ENCODE measurements around the gene ELOVL5.
A peak's percentile ranks its signal among the peaks of the same experiment; 100 is the strongest.
"Not testable (repeated sequence)": the region's sequence is repeated elsewhere in the genome, so short reads cannot be mapped to it uniquely, and the experiment has no call there.

Gene ELOVL5, protein sequence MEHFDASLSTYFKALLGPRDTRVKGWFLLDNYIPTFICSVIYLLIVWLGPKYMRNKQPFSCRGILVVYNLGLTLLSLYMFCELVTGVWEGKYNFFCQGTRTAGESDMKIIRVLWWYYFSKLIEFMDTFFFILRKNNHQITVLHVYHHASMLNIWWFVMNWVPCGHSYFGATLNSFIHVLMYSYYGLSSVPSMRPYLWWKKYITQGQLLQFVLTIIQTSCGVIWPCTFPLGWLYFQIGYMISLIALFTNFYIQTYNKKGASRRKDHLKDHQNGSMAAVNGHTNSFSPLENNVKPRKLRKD

DNA sequence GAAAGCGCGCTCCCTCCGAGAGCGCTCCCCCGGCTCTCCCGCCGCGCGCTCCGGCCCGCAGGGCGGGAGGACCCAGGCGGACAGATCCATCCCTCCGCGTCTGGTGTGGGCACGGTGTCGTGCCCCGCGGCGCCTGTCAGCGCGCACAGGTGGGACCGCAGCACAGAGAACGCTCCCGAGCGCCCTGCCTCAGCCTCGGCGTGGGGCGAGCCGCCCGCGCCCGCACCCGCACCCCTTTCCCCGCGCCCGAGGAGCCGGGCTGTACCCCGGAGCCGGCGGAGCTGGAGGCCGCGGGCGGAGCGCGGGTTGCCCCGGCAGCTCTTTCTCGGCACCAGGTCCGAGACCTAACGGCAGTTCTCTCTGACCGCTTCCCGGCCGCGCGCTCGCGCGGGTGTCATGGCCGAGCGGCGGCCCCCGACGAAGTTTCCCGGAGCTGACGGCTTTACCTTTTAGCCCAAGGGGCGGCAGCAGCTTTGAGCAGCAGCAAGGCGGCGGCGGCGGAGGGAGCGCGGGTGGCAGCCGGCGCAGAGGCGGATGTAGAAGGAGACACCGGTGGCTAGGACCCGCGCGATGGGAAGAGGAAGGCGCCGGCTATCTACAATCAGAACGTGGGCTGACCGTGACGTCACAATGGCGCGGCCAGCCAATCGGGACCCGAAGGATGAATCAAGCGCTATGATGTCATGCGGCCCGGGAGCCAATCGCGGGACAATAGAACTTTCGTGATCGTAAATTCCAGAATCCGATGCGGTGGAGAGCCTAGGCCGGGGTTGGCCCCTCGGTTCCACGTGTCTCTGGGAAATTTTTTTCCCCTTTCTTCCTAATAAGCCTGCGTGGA is at the start of gene ELOVL5:
Gene ELOVL5, minus strand, starts transcription at position 580 of the 838 bp plus-strand sequence. CDS start 53,251 bp downstream, outside the sequence.
- DNase-seq (ENCODE audit: low read depth in 2 of 2, low spot score in 1 of 2): peak; percentile 88 to 90

DNA sequence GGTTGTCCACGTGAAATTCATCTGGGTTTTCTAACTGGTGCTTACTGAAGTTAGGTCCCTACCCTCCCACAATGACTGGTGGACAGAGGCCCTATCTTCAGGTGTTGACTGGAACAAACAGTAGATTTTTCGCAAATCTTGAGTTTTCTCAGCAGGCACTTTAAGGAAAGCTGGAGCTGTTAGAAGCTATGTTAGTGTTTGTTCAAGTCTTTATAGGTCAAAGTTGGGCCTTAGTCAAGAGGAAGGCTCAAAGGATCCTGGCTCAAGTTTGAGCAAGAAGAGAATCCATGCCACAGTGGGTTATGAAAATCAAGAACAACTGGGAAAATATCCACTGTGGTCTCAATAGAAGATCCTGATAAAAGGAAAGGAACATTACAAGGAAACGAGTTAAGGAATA is 48.5 kb upstream of the ELOVL5 start:
- no peak for DNase-seq (ENCODE audit: low read depth in 2 of 2, low spot score in 1 of 2)

DNA sequence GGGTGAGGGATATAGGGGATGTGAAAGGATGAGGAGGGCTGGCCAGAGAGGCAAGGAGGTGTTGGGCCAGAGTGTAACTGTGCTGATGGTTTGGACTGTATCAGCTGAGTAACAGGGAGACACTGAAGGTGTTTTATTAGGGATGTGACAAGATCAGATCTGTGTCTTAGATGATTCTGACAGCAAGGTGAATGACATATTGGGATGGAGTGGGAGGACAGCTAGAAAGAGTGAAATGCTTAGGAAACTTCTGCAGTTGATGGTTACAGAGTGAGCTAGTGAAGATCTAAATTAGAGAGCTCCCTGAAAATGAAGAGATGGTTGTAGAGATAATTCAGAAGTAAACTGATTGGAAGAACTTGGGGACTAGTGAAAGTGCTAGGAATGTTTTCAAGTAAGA is 47.2 kb upstream of the ELOVL5 start:
- DNase-seq (ENCODE audit: low read depth in 2 of 2, low spot score in 1 of 2): no peak

DNA sequence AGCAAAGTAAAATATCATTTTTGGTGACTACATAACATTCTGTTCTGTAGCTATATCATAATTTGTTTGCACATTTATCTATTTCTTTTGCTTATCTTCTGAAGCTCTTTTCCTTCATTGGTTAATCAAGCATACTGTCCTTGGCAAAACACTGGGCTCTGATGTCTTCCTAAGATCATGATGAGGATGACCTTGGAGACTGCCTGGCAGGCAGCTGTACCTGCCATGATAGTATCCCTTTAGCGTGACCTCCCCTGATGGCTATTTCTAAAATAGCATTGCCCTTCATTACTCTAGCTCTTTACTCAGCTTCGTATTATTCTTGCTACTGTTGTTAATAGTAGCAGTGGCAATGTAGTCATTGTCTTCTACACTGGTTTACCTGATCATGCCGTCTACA is 46.0 kb upstream of the ELOVL5 start:
- DNase-seq (ENCODE audit: low read depth in 2 of 2, low spot score in 1 of 2): no peak

DNA sequence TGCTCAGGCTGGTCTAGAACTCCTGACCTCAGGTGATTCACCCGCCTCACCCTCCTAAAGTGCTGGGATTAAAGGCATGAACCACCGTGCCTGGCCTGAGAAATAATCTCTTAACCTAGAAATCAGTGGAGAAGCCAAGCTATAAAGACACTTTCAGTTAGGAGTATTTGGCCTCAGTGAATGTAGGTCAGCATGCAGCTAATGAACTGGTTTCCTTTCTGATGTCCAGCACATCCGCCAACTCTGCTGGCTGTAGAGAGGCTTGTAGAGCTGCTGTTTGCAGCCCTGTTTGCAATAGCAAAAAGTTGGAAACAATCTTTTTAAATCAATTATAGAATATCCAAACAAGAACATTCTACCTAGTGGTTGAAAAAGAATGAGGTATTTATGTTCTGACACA is 42.4 kb upstream of the ELOVL5 start:
- DNase-seq (ENCODE audit: low read depth in 2 of 2, low spot score in 1 of 2): no peak

DNA sequence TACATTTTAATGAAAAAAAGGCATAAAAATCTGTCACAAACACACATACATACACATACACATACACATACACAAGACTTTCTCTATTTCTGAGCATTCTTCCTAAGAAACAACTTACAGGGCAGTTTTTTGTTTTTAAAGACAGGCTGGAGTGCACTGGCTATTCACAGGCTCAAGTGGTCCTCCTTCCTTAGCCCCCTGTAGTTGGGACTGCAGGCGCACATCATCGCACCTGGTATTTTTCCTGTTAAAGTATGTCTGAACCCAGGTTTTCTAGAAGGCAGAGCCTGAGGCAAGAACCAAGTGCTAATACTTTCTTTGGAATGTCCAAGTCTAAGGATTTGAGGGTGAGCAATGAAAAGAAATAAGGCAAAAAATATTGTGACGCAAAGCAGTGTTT is 41.3 kb upstream of the ELOVL5 start:
- no peak for DNase-seq (ENCODE audit: low read depth in 2 of 2, low spot score in 1 of 2)

DNA sequence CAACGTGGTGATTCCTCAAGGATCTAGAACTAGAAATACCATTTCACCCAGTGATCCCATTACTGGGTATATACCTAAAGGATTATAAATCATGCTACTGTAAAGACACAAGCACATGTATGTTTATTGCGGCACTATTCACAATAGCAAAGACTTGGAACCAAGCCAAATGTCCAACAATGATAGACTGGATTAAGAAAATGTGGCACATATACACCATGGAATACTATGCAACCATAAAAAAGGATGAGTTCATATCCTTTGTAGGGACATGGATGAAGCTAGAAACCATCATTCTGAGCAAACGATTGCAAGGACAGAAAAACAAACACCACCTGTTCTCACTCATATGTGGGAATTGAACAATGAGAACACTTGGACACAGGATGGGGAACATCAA is 39.9 kb upstream of the ELOVL5 start:
- not testable (repeated sequence) for DNase-seq (ENCODE audit: low read depth in 2 of 2, low spot score in 1 of 2)

DNA sequence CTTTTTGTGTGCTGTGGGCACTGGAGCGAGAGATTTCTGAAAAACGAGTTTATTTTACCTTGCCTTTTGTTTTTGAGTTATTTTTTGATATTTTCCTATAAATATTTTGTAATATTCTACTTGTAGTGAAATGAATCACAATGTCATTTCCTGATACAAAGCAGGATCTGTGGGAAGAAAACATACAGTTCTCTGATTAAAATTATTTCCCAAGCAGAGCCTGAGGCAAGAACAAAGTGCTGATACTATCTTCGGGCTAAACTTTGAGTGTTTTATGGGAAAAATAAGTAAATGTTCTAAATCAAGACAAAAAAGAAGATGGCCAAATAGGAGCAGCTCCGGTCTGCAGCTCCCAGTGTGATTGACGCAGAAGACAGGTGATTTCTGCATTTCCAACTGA is 33.7 kb upstream of the ELOVL5 start:
- no peak for DNase-seq (ENCODE audit: low read depth in 2 of 2, low spot score in 1 of 2)

DNA sequence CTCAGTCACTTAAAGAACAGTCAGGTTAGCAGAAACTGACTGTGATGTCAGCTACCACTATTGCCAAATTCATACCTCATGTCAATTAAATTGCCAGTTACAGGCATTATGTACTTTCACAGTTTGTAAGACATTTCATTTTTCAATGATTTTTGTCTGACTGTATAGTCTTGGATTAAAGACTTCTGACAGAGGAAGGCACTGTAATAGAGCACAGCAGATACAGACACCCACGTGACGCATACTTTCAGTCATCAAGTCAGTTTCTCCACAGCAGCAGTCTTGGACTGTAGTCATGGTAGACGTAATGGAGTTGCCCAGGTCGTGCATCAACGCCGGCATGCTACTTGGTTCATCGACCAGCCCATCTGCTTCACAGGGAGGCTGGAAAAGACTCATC is 29.5 kb upstream of the ELOVL5 start:
- DNase-seq (ENCODE audit: low read depth in 2 of 2, low spot score in 1 of 2): no peak

DNA sequence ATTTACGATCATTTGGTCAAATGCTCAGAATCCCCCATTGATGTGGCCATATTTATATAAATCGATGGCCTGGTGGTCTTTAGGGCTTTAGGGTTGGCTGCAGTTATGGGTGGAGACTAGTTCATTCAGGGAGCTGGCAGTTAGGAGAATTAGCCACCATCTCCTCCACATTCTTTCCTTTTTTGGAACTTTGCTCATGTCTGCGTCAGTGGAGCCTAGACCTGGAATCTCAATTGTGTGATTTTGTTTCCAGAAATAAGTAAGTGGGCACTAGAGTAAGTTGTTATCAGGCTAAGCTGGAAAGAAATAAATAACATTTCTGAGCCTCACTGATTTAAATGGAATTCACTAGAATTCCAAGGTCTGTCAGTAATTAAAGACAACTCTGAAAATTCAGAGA is 29.0 kb upstream of the ELOVL5 start:
- DNase-seq (ENCODE audit: low read depth in 2 of 2, low spot score in 1 of 2): no peak

DNA sequence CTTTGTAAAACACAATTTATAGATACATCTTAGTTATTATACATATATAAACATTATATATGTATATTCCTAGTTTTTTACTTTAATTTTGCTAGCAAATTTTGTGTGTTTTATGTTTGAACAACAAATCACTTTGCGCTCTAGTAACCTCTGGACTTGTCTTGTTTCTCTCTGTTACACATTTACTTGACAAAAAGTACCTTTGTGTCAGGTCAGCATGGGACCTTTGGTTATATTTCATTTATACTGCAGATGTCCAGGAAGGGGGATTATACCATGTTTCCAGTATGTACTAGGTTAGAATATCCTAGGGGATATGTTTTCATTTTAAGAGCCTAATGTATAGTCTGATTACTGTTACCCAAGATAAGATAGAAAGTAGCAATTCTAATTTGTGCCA is 28.5 kb upstream of the ELOVL5 start:
- no peak for DNase-seq (ENCODE audit: low read depth in 2 of 2, low spot score in 1 of 2)

DNA sequence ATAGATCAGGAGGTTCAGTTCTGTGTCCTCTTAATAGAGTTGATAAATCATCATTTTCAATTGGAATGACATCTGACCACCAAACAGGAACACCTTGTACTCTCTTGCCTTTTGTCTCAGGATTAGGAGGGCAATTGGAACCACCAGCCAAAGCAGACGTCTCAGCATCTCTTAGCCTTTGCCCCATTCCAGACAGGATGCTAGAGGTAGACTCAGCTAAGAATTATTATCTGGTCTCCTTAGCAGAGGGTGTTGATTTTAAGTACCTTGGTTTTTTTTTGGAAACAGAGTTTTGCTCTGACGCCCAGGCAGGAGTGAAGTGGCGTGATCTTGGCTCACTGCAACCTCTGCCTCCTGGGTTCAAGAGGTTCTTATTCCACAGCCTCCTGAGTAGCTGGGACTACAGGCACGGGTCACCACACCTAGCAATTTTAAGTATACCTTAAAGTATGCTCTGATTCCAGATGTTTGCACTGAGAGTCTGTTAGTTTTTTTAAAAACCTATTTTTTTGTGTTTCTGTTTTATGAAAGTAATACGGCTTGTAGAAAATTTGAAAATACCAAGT is 28.0 kb upstream of the ELOVL5 start:
- DNase-seq (ENCODE audit: low read depth in 2 of 2, low spot score in 1 of 2): no peak

DNA sequence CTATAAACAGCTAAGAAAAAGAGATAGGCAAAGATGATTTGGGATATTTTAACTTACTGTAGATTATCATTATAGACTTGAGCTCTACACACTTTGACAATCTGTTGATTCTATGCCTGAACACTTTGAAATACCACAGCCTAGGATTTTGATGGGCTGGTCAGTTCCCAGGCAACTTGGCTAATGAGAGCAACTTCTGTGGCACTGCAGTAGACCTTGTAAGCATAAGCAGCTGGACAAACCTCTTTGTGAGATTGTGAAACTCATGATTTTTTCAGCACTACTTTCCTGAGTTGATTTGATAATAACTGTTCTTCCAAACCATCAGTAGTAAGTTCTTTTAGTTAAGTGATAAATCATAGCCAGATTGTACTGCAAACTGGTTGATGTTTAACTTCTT is 27.1 kb upstream of the ELOVL5 start:
- no peak for DNase-seq (ENCODE audit: low read depth in 2 of 2, low spot score in 1 of 2)

DNA sequence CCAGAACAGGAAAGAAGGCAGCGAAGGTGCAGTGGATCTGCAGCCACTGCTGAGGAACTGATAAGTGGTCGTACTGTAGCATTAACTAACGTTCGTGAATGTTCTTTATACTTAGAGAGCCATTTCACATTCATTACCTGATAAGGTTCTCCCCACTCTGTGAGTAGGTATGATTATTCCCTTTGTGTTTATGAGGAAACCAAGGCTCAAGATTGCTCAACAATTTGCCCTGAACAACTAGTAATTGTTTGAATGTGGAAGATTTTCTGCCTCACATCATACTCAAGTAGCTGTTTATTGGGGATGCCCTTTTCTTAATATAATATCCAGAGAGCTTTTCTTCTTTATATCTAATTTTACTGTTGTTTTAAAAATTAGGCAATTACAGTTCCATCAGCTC is 24.9 kb upstream of the ELOVL5 start:
- no peak for DNase-seq (ENCODE audit: low read depth in 2 of 2, low spot score in 1 of 2)

DNA sequence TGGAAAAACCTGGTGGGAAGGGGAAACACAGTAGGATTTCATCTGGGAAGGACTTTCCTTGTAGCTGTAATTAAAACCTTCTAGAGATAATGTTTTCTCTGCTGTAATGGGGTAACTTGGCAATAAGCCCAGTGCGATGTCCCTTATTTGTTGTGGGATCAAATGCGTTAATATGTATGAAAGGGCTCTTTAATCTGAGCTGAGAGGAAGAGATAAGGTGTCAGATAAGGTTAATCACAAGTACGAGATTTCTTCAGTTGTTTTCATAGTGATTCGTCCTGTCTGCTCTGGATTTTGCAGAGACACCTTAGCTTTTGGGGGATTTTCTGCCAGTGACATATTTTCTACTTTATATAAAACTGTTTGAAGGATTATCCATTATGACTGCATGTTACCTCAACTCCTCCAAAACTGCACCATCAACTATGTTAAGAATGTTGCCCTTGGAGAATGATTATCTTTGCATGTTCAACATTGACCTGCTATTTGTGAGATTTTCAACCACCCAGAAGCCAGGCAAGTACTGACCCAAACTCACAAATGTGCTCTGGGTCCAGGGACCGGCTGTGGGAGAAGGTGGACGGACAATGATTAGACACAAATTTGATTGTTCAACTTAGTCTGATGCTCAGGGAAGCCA is 21.2 kb upstream of the ELOVL5 start:
- DNase-seq (ENCODE audit: low read depth in 2 of 2, low spot score in 1 of 2): no peak

DNA sequence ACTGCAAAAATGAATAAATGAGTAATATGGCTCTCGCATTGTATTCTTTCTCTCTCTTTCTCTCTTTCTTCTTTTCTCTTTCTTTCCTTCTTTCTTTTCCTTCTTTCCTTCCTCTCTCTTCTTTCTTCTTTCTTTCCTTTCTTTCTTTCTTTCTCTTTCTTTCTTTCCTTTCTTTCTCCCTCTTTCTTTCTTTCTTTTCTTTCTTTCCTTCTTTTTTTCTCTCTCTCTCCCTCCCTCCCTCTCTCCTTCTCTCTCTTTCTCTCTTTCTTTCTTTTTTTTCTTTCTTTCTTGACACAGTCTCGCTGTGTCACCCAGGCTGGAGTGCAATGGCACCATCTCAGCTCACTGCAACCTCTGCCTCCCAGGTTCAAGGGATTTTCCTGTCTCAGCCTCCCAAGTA is 20.3 kb upstream of the ELOVL5 start:
- no peak for DNase-seq (ENCODE audit: low read depth in 2 of 2, low spot score in 1 of 2)

DNA sequence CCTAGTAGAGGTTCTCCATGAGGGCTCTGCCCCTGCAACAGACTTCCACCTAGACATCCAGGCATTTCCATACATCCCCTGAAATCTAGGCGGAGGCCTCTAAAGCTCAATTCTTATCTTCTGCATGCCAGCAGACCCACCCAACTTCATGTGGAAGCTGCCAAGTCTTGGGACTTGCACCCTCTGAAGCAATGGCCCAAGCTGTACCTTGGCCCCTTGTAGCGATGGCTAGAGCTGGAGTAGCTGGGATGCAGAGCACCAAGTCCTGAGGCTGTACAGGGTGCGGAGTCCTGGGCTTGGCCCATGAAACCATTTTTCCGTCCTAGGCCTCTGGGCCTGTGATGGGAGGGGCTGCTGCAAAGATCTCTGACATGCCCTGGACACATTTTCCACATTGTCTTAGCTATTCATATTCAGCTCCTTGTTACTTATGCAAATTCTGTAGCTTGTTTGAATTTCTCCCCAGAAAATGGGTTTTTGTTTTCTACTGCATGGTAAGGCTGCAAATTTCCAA is 17.4 kb upstream of the ELOVL5 start:
- no peak for DNase-seq (ENCODE audit: low read depth in 2 of 2, low spot score in 1 of 2)

DNA sequence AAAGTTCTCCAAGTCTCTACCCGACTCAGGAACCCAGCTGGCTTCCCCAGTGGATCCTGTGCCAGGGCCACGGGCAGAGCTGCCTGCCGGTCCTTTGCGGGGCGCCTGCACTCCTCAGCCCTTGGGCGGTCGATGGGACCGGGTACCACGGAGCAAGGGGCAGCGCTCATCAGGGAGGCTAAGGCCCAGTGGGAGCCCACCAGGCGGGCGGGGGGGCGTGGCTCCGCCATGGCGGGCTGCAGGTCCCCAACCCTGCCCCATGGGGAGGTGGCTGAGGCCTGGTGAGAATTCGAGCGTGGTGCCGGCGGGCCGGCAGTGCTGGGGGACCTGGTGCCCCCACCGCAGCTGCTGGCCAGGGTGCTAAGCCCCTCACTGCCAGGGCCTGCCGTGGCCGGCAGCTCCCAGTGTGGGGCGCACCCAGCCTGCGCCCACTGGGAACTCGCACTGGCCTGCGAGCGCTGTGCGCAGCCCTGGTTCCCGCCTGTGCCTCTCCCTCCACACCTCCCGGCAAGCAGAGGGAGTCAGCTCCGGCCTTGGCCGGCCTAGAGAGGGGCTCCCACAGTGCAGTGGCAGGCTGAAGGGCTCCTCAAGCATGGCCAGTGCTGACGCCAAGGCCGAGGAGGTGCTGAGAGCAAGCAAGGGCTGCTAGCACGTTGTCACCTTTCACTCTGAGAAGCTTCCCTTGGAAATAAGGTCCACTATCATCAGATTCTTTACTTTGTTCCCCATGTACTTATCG is 14.8 kb upstream of the ELOVL5 start:
- no peak for DNase-seq (ENCODE audit: low read depth in 2 of 2, low spot score in 1 of 2)

DNA sequence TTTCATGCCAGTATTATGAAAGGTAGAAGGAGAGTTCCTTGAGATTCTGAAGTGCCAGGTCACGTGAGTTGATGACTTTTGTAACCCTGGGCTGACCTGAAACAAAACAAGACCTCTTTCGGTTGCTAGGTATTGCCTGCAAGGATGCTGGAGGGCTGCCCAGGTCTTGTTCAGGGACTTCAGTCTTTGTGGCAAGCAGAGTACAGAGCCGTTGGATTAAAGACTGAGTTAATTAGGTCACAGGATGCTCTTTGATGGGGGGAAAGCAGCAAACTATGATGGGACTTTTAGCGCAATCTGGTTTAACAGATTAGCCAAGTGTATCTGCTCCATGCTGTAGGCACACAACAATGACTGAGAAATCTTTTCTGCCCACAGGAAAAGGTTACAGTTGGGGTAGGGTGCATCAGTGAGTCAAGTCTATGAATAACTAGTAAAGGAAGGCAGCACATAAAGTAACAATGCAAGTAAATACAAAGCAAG is 12.8 kb upstream of the ELOVL5 start:
- peak in 1 of 2 donors; percentile 33 for DNase-seq (ENCODE audit: low read depth in 2 of 2, low spot score in 1 of 2)

DNA sequence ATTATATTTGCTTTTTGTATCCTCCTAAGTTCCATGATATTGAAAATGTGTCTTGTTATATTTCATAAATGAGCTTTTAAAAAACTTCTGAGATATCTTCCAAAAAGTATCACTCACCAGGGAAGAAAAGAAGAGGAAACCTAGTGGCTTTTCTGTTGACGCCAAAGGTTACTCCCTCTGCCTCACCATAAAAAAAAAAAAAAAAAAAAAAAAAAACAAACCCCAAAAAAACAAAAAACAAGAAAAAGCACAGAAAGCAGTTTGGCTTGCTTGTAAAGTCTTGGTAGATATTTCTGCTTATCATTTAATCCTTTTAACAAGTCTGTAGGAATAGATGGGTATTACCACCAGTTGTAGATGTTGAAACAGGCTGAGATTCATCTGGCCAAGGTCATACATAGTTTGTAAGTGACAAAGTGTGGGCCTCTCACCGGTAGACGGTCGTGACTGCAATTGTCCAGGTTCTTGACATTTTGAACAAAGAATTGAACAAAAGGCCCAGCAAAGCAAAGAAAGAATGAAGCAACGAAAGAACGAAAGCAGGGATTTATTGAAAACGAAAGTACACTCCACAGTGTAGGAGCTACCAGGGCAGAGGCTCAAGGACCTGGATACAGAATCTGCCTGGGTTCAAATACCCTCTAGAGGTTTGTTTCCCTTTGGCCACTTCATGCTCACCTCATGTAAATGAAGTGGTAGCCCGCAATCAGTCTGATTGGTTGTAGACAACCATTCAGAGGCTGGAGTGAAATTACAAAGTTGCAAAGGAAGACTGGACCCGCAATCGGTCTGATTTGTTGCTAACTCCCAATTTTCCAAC is 11.6 kb upstream of the ELOVL5 start:
- no peak for DNase-seq (ENCODE audit: low read depth in 2 of 2, low spot score in 1 of 2)
